ENCODE results near the gene ARHGAP22.

DNA sequence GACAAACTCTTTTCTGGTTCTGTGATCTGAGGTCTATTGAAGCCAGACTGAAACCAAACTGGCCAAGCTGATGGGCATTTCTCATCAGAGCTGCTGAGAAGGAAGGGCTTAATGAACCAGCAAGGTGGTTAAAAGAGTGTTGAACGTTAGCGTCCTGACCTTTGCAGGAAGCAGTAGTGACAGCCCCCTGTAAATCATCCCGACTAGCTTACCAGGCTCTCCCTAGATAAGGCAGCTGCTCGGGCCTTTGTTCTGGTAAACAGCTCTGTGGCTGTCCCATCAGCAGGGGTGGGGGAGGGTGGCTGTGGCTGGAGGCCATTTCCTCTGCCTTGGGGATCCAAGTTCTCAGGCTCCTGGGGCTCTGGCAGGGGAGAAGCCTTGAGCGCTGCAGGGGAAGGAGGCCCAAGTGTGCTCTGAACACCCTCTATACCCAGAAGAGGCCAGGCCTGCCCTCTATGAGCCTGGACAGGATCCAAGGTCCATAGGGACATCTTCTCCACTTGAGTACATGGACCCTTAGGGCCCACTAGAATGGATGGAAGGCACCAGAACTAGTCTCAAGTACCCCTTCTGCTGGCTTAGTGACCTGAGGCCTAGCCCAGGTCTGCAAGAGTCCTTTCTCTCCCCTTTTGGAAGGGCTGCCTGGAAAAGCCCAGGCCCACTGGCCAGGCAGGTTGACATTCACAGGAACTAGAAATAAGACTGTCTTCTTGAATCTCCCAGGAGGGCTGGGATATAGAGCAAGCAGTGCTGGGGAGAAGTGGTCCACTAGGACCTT, 134.6 kb downstream of the ARHGAP22 start:
- TF ChIP-seq POLR2AphosphoS5 (IDR thresholded peaks at IDR 0.05; ENCODE audit: low read depth), result no peak
- TF ChIP-seq, protein P1, sequence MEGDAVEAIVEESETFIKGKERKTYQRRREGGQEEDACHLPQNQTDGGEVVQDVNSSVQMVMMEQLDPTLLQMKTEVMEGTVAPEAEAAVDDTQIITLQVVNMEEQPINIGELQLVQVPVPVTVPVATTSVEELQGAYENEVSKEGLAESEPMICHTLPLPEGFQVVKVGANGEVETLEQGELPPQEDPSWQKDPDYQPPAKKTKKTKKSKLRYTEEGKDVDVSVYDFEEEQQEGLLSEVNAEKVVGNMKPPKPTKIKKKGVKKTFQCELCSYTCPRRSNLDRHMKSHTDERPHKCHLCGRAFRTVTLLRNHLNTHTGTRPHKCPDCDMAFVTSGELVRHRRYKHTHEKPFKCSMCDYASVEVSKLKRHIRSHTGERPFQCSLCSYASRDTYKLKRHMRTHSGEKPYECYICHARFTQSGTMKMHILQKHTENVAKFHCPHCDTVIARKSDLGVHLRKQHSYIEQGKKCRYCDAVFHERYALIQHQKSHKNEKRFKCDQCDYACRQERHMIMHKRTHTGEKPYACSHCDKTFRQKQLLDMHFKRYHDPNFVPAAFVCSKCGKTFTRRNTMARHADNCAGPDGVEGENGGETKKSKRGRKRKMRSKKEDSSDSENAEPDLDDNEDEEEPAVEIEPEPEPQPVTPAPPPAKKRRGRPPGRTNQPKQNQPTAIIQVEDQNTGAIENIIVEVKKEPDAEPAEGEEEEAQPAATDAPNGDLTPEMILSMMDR (IDR thresholded peaks at IDR 0.05; ENCODE audit: insufficient read depth, low read length), result no peak
- TF ChIP-seq, protein P2, sequence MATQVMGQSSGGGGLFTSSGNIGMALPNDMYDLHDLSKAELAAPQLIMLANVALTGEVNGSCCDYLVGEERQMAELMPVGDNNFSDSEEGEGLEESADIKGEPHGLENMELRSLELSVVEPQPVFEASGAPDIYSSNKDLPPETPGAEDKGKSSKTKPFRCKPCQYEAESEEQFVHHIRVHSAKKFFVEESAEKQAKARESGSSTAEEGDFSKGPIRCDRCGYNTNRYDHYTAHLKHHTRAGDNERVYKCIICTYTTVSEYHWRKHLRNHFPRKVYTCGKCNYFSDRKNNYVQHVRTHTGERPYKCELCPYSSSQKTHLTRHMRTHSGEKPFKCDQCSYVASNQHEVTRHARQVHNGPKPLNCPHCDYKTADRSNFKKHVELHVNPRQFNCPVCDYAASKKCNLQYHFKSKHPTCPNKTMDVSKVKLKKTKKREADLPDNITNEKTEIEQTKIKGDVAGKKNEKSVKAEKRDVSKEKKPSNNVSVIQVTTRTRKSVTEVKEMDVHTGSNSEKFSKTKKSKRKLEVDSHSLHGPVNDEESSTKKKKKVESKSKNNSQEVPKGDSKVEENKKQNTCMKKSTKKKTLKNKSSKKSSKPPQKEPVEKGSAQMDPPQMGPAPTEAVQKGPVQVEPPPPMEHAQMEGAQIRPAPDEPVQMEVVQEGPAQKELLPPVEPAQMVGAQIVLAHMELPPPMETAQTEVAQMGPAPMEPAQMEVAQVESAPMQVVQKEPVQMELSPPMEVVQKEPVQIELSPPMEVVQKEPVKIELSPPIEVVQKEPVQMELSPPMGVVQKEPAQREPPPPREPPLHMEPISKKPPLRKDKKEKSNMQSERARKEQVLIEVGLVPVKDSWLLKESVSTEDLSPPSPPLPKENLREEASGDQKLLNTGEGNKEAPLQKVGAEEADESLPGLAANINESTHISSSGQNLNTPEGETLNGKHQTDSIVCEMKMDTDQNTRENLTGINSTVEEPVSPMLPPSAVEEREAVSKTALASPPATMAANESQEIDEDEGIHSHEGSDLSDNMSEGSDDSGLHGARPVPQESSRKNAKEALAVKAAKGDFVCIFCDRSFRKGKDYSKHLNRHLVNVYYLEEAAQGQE (IDR thresholded peaks at IDR 0.05; ENCODE audit: insufficient replicate concordance, low read depth), result no peak
